ENCODE measurements around the gene PITPNM3. TPM values are rescaled to one million over a fixed set of nuclear protein-coding genes. Genes with fewer than 3 reads are reported as not detected.

PITPNM3 gene
- total and polyA plus RNA-seq, 12 donors, result 1.1 to 9.8 (median 6.8) TPM

DNA sequence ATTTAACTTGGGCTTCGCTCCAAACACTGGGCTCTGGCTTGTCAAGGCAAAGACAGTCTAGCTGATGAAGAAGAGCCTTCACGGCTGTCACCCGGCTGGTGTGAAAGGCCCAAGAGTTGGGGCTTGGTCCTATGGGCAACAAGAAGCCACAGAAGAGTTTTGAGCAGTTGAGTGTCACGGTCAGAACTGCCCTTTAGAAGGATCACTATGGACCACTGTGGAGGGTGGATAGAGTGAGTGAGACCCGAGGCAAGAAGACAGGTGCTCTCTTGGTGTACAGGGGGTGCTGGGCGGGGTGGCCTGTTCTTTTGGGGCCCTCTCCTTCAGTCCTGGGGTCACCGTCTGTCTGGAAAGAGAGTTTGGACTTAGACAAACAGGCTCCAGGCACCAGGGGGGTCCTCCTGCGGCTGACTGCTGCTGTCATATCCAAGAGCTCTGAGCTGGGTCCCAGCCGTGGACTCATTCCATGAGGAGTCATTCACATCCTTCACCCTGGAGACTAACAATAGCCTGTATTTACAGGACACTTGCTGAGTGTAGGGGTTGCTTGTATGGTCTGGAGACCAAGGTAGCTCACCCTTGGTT lies 109.7 kb downstream of the PITPNM3 start:
- peak in 2 of 7 donors; percentile 44 to 64 for DNase-seq
- Histone ChIP-seq H3K9me3 (replicated peaks in 1 of 3) (no peaks in the 10 kb centered on the region), H3K36me3 (replicated peaks in 1 of 2) (no peaks in the 10 kb centered on the region), H3K4me1 (replicated peaks in 1 of 2) (peaks cover 0 to 6% of the 10 kb centered on the region in 2 donors), H3K27me3 (no peaks in the 10 kb centered on the region), H3K4me3 (no peak overlapping the region), H3K27ac (no peak overlapping the region)
- 65 to 80% (median 76%) methylated on average over 8 to 9 of the region's 9 CpGs for WGBS, 4 donors
- intact Hi-C loops (cut with DNase I), result no loop called here
- TF ChIP-seq, protein P1, sequence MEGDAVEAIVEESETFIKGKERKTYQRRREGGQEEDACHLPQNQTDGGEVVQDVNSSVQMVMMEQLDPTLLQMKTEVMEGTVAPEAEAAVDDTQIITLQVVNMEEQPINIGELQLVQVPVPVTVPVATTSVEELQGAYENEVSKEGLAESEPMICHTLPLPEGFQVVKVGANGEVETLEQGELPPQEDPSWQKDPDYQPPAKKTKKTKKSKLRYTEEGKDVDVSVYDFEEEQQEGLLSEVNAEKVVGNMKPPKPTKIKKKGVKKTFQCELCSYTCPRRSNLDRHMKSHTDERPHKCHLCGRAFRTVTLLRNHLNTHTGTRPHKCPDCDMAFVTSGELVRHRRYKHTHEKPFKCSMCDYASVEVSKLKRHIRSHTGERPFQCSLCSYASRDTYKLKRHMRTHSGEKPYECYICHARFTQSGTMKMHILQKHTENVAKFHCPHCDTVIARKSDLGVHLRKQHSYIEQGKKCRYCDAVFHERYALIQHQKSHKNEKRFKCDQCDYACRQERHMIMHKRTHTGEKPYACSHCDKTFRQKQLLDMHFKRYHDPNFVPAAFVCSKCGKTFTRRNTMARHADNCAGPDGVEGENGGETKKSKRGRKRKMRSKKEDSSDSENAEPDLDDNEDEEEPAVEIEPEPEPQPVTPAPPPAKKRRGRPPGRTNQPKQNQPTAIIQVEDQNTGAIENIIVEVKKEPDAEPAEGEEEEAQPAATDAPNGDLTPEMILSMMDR (IDR thresholded peaks at IDR 0.05), result no peak
- no peak for TF ChIP-seq POLR2A (IDR thresholded peaks at IDR 0.05)

DNA sequence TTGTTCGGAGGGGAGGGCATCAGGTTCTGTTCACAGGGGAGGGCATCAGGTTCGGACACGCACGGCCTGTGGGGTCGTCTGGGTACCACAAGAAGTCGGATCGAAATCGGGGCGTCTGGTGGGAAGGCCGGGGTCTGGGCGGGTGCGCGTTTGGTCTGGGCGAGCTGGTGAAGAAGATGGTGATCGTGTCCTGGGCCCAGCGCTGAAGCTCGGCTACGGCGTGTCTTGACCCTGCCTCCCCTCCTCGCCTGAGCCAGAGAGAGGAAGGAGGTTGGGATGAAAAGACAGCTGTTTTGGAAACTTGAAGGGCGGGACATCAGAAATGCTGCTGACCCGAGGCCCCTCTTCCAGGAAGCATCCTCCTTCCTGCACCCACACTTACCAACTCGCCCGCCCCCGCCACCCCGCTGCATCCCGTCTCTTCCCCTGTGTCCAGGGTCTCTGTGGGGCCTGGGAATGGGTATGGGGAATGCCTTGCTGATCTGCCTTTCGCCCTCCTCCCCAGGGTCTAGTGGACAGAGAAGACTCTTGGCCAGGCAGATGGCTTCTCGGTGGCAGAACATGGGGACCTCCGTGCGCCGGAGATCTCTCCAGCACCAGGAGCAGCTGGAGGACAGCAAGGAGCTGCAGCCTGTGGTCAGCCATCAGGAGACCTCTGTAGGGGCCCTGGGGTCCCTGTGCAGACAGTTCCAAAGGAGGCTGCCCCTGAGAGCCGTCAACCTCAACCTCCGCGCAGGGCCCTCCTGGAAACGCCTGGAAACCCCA lies 111.6 kb downstream of the PITPNM3 start:
- Histone ChIP-seq H3K27me3 (no peaks in the 10 kb centered on the region), H3K27ac (no peak overlapping the region), H3K36me3 (replicated peaks in 1 of 2) (no peaks in the 10 kb centered on the region), H3K9me3 (replicated peaks in 1 of 3) (no peaks in the 10 kb centered on the region), H3K4me3 (peak overlapping the region in 2 of 4 donors; percentile 25 to 60), H3K4me1 (replicated peaks in 1 of 2) (peaks cover 0 to 6% of the 10 kb centered on the region in 2 donors)
- 25 to 36% (median 35%) methylated on average over 17 to 36 of the region's 36 CpGs for WGBS, 4 donors
- TF ChIP-seq POLR2A (IDR thresholded peaks at IDR 0.05), result no peak
- TF ChIP-seq, protein P1 (IDR thresholded peaks at IDR 0.05), result no peak
- DNase-seq, result no peak
- intact Hi-C loops (cut with DNase I), result no loop called here

DNA sequence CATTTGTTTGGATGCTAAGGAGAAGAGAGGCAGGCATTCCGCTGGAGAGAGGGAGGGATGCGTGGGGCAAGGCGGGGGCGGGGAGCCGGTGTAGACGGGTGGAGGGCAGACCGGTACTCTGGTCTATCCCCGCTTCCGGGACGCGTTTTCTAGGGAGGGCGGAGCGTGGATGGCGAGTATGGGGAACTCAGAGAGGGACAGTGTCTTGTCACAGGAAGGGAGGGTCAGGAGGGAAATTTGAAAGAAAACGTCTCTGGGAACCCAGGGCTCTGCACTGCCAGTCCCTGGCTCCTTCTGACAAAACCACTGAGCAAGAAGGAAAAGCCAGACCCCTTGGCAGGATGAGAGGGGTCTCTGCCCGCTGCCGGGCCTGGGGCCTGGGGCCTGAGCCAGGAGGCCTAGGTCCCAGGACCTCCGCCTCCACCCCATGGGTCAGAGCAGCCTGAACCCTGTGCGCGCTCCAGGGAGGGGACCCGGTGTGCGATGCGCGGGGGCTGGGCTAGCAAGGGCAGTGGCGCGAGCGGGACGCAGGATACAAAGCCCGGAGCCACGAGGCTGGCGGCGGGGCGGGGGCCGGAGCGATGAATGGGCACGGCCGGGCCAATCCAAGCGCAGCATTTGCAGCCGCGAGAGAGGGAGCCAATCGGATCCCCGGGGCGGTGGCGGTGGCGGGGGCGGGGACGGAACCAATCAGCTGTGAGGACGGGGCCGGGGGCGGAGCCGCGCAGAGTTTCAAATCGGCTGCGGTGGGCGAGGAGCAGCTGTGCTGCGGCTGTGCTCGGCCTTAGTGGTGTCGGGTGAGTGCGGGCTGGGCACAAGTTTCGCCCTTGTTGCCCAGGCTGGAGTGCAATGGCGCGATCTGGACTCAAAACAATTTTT lies 112.4 kb downstream of the PITPNM3 start, which contains the start of gene PIMREG:
Gene PIMREG (plus strand): TSS at position 764 of the 879 bp plus-strand sequence. CDS start 656 bp downstream, outside the sequence.
- intact Hi-C loops (cut with DNase I), result no loop called here
- Histone ChIP-seq H3K4me3 (peak within 1 kb of the TSS in 3 of 4 donors; percentile 25 to 60 (median 56)), H3K36me3 (replicated peaks in 1 of 2) (no peaks in the 10 kb centered on the region), H3K9me3 (replicated peaks in 1 of 3) (no peaks in the 10 kb centered on the region), H3K27ac (peak within 1 kb of the TSS; percentile 50 to 83 (median 69)), H3K4me1 (replicated peaks in 1 of 2) (peaks cover 0 to 6% of the 10 kb centered on the region in 2 donors), H3K27me3 (no peaks in the 10 kb centered on the region)
- 0 to 1% (median 1%) methylated on average over 15 to 62 of the region's 62 CpGs for WGBS, 4 donors
- TF ChIP-seq POLR2A (IDR thresholded peaks at IDR 0.05), result peak in 1 of 2 donors; percentile 39
- TF ChIP-seq, protein P1 (IDR thresholded peaks at IDR 0.05), result no peak
- peak; percentile 96 to 99 (median 97) for DNase-seq

DNA sequence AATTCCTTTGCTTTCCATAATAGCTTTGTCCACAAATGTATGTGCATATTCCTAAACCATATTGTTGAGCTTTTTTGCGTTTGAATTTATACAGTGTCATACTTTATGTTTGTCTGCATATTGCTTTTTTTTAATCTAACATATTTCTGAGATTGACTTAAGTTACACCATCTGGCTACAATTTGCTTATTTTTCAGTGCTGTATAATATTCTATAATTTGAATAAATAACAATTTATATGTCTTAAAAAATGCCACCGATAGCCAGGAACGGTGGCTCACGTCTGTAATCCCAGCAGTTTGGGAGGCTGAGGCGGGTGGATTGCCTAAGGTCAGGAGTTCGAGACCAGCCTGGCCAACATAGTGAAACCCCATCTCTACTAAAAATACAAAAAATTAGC lies 113.6 kb downstream of the PITPNM3 start:
- WGBS, 4 donors, result 62 to 75% (median 63%) methylated on average over 6 of the region's 6 CpGs
- H3K27ac ChIP-seq, result no peak overlapping the region
- peaks cover 0 to 6% of the 10 kb centered on the region in 2 donors for H3K4me1 ChIP-seq (replicated peaks in 1 of 2)
- H3K4me3 ChIP-seq, result no peak overlapping the region
- TF ChIP-seq, protein P1 (IDR thresholded peaks at IDR 0.05), result no peak
- TF ChIP-seq POLR2A (IDR thresholded peaks at IDR 0.05), result no peak
- no peaks in the 10 kb centered on the region for H3K36me3 ChIP-seq (replicated peaks in 1 of 2)
- no peaks in the 10 kb centered on the region for H3K9me3 ChIP-seq (replicated peaks in 1 of 3)
- intact Hi-C loops (cut with DNase I), result no loop called here
- DNase-seq, result no peak
- H3K27me3 ChIP-seq, result no peaks in the 10 kb centered on the region

Measured in adrenal gland (tissue), 12 donors.